ENCODE measurements around the gene CLCN1. TPM values are rescaled to one million over a fixed set of nuclear protein-coding genes. Genes with fewer than 3 reads are reported as not detected.

CLCN1 gene
- total RNA-seq, 1 experiment from 2014 or later = not detected

DNA sequence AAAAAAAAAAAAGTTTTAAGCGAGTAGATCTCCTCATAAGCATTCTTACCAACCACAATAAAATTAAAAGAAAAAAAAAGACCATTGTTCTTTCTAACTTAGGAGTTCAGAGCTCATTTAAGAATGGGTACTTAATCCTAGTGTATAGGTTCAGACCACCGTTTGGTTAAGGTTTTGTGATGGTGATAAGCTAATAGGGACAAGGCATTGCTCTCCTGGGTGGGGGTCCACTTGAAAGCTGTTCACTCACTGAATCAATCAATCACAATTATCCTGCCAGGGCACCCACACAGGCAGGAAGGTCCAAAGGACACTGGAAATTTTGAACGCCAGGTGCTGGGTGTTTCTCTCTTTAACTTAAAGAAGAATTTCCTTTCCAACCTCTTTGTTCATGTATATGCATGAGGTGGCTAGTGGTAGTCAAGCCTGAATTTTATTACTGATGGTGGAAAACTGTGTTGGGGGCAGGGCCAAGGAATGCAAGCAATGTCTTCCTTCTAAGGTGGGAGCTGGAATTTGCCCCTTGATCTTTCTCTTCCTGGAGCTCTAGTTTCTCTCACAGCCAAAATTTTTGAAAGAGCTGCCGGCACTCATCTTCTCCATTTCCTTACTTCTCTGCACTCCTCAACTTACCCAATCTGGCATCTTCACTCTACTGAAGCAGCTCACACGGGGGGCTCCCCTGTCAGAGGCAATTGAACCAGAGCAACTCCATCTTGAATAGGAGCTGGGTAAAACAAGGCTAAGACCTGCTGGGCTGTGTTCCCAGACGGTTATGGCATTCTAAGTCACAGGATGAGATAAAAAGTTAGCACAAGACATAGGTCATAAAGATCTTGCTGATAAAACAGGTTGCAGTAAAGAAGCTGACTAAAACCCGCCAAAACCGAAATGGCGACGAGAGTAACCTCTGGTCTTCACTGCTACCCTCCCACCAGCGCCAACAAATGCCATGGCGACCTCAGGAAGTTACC, 54.1 kb downstream of the CLCN1 start:
- POLR2A ChIA-PET = interaction anchor here (0.7 to 1.0 kb wide), 3 partner anchors 10 to 38 kb away, joined by 3 to 4 read pairs (median 3); no protein-coding TSS in a partner anchor
- Mint-ChIP-seq H3K36me3 (ENCODE audit: insufficient read depth, unreplicated experiment) (no peaks in the 10 kb centered on the region), H3K27ac (ENCODE audit: low read depth, unreplicated experiment) (no peak overlapping the region), H3K4me3 (ENCODE audit: unreplicated experiment) (no peak overlapping the region), H3K9me3 (ENCODE audit: unreplicated experiment) (no peaks in the 10 kb centered on the region), H3K27me3 (ENCODE audit: insufficient read depth, unreplicated experiment) (peaks cover 7% of the 10 kb centered on the region), H3K4me1 (ENCODE audit: insufficient read depth, unreplicated experiment) (peaks cover 32% of the 10 kb centered on the region)
- DNase-seq (ENCODE audit: unreplicated experiment) = no peak
- TF ChIP-seq, protein P1, sequence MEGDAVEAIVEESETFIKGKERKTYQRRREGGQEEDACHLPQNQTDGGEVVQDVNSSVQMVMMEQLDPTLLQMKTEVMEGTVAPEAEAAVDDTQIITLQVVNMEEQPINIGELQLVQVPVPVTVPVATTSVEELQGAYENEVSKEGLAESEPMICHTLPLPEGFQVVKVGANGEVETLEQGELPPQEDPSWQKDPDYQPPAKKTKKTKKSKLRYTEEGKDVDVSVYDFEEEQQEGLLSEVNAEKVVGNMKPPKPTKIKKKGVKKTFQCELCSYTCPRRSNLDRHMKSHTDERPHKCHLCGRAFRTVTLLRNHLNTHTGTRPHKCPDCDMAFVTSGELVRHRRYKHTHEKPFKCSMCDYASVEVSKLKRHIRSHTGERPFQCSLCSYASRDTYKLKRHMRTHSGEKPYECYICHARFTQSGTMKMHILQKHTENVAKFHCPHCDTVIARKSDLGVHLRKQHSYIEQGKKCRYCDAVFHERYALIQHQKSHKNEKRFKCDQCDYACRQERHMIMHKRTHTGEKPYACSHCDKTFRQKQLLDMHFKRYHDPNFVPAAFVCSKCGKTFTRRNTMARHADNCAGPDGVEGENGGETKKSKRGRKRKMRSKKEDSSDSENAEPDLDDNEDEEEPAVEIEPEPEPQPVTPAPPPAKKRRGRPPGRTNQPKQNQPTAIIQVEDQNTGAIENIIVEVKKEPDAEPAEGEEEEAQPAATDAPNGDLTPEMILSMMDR (IDR thresholded peaks at IDR 0.05; ENCODE audit: unreplicated experiment) = no peak
- intact Hi-C loops (cut with micrococcal nuclease) = no loop called here
- BruUV-seq (replicated peaks) = no TSS peak
- CTCF ChIA-PET = interaction anchor here (0.6 to 4.1 kb wide), 15 partner anchors 11 to 686 kb away, joined by 3 to 31 read pairs (median 4); partner anchors contain the start of gene ZYX

DNA sequence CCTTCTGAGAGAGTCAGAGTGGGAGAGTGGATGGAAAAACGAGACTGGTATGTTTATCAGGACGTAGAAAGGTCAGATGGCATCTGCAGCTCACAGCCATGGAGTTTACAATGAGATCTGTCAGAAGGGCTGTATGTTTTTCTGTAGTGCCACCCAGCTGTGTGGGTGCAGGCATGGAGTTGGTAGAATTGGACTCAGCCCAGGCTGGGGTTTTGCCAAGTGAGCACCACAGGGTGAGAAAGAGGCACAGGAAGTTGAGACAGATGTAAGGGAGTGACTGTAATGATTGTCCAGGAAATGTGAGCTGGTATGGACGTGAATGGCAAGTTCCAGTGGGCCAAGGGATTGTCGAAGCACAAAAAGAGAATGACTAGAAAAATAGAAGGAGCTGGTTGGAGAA, 56.2 kb downstream of the CLCN1 start:
- H3K27me3 Mint-ChIP-seq (ENCODE audit: insufficient read depth, unreplicated experiment) = no peaks in the 10 kb centered on the region
- DNase-seq (ENCODE audit: unreplicated experiment) = peak; percentile 96
- ChIA-PET CTCF (interaction anchor here (0.6 to 4.1 kb wide), 14 partner anchors 12 to 639 kb away, joined by 3 to 20 read pairs (median 3); partner anchors contain the start of gene CLCN1), POLR2A (interaction anchor here (1.0 to 1.2 kb wide), 3 partner anchors 10 to 132 kb away, joined by 3 to 4 read pairs (median 3); partner anchors contain the start of genes FAM131B and ZYX)
- H3K4me1 Mint-ChIP-seq (ENCODE audit: insufficient read depth, unreplicated experiment) = peaks cover 37% of the 10 kb centered on the region
- intact Hi-C loops (cut with micrococcal nuclease) = no loop called here
- H3K4me3 Mint-ChIP-seq (ENCODE audit: unreplicated experiment) = no peak overlapping the region
- H3K27ac Mint-ChIP-seq (ENCODE audit: low read depth, unreplicated experiment) = peak overlapping the region; percentile 13
- H3K9me3 Mint-ChIP-seq (ENCODE audit: unreplicated experiment) = no peaks in the 10 kb centered on the region
- TF ChIP-seq, protein P1 (IDR thresholded peaks at IDR 0.05; ENCODE audit: unreplicated experiment) = peak; percentile 15
- peaks cover 6% of the 10 kb centered on the region for H3K36me3 Mint-ChIP-seq (ENCODE audit: insufficient read depth, unreplicated experiment)
- BruUV-seq (replicated peaks) = no TSS peak

GRCh38 chr7:143373255-143373794, 57.4 kb downstream of the CLCN1 start:
- H3K9me3 Mint-ChIP-seq (ENCODE audit: unreplicated experiment) = no peaks in the 10 kb centered on the region
- CTCF ChIA-PET = interaction anchor here (0.7 to 1.2 kb wide), 2 partner anchors 132 to 785 kb away, joined by 3 to 7 read pairs; no protein-coding TSS in a partner anchor
- no peak overlapping the region for H3K27ac Mint-ChIP-seq (ENCODE audit: low read depth, unreplicated experiment)
- H3K4me3 Mint-ChIP-seq (ENCODE audit: unreplicated experiment) = no peak overlapping the region
- POLR2A ChIA-PET = interaction anchor here (0.7 kb wide), 1 partner anchor 68 kb away, joined by 3 read pairs; no protein-coding TSS in a partner anchor
- H3K4me1 Mint-ChIP-seq (ENCODE audit: insufficient read depth, unreplicated experiment) = peaks cover 31% of the 10 kb centered on the region
- no peak for DNase-seq (ENCODE audit: unreplicated experiment)
- no TSS peak for BruUV-seq (replicated peaks)
- H3K36me3 Mint-ChIP-seq (ENCODE audit: insufficient read depth, unreplicated experiment) = peaks cover 6% of the 10 kb centered on the region
- intact Hi-C loops (cut with micrococcal nuclease) = no loop called here
- TF ChIP-seq, protein P1 (IDR thresholded peaks at IDR 0.05; ENCODE audit: unreplicated experiment) = no peak
- no peaks in the 10 kb centered on the region for H3K27me3 Mint-ChIP-seq (ENCODE audit: insufficient read depth, unreplicated experiment)

DNA sequence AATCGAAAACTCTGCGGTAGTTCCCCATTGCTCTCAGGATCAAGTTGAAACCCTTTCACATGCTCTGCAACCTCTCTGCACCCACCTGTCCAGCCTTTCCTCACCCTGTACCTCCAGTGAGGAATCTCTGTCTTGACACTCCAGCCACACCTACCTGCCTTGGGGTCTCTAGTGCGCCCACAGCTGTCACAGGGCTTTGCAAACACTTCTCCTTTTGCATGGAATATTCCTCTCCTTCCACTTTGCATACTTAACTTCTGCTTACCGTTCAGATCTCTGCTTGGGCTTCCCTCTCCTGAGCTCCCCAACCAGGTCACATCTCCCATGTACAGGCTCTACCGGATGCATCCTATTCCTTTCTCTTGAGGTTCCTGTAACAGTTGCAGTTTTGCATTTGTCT, 58.6 kb downstream of the CLCN1 start:
- no peak overlapping the region for H3K27ac Mint-ChIP-seq (ENCODE audit: low read depth, unreplicated experiment)
- ChIA-PET POLR2A (interaction anchor here (1.0 kb wide), 1 partner anchor 66 kb away, joined by 3 read pairs; no protein-coding TSS in a partner anchor), CTCF (interaction anchor here (0.7 to 1.5 kb wide), 4 partner anchors 31 to 137 kb away, joined by 3 to 8 read pairs (median 4); no protein-coding TSS in a partner anchor)
- H3K4me1 Mint-ChIP-seq (ENCODE audit: insufficient read depth, unreplicated experiment) = peaks cover 38% of the 10 kb centered on the region
- H3K4me3 Mint-ChIP-seq (ENCODE audit: unreplicated experiment) = no peak overlapping the region
- no TSS peak for BruUV-seq (replicated peaks)
- DNase-seq (ENCODE audit: unreplicated experiment) = no peak
- no peaks in the 10 kb centered on the region for H3K9me3 Mint-ChIP-seq (ENCODE audit: unreplicated experiment)
- intact Hi-C loops (cut with micrococcal nuclease) = no loop called here
- peaks cover 6% of the 10 kb centered on the region for H3K36me3 Mint-ChIP-seq (ENCODE audit: insufficient read depth, unreplicated experiment)
- TF ChIP-seq, protein P1 (IDR thresholded peaks at IDR 0.05; ENCODE audit: unreplicated experiment) = no peak
- H3K27me3 Mint-ChIP-seq (ENCODE audit: insufficient read depth, unreplicated experiment) = no peaks in the 10 kb centered on the region

Measured in MCF 10A (cell line).